ENCODE measurements around the gene CCL26.
"Not testable (repeated sequence)": the region's sequence is repeated elsewhere in the genome, so short reads cannot be mapped to it uniquely, and the experiment has no call there.

The CCL26 gene

GRCh38 chr7:75725306-75725705 is 46.7 kb downstream of the CCL26 start:
- TF ChIP-seq CTCF (IDR thresholded peaks at IDR 0.05), result no peak
- DNase-seq (ENCODE audit: low spot score), result no peak
- no peak overlapping the region for H3K4me3 ChIP-seq
- no peak overlapping the region for H3K27ac ChIP-seq

GRCh38 chr7:75723444-75723843 is 48.6 kb downstream of the CCL26 start:
- no peak for TF ChIP-seq CTCF (IDR thresholded peaks at IDR 0.05)
- DNase-seq (ENCODE audit: low spot score), result no peak
- Histone ChIP-seq H3K4me3 (no peak overlapping the region), H3K27ac (no peak overlapping the region)

GRCh38 chr7:75722373-75722772 is 49.6 kb downstream of the CCL26 start:
- no peak for DNase-seq (ENCODE audit: low spot score)
- Histone ChIP-seq H3K27ac (peak overlapping the region in 1 of 2 donors; percentile 38), H3K4me3 (no peak overlapping the region)
- TF ChIP-seq CTCF (IDR thresholded peaks at IDR 0.05), result no peak

GRCh38 chr7:75721922-75722321 is 50.1 kb downstream of the CCL26 start:
- DNase-seq (ENCODE audit: low spot score); H3K27ac ChIP-seq; H3K4me3 ChIP-seq: not testable (repeated sequence)

GRCh38 chr7:75721426-75721825 is 50.6 kb downstream of the CCL26 start:
- Histone ChIP-seq H3K4me3 (no peak overlapping the region), H3K27ac (no peak overlapping the region)
- no peak for TF ChIP-seq CTCF (IDR thresholded peaks at IDR 0.05)
- no peak for DNase-seq (ENCODE audit: low spot score)

- TF ChIP-seq CTCF (IDR thresholded peaks at IDR 0.05), result no peak
- Histone ChIP-seq H3K27ac (no peak overlapping the region), H3K4me3 (no peak overlapping the region)
- DNase-seq (ENCODE audit: low spot score), result no peak
These were observed 52.4 kb downstream of the CCL26 start for GRCh38 chr7:75719626-75720025.
